Dermis blood vessel endothelial cell (primary cell): ENCODE data around the gene C1QTNF8. TPM values are rescaled to one million over a fixed set of nuclear protein-coding genes. Genes with fewer than 3 reads are reported as not detected.

Source experiments
- DNase-seq: peaks from one replicate; pipeline ENCODE4 v3.0.0; 2010
- total RNA-seq: library from RNA; depleted of rRNA; stranded (reverse); fragments of >200 nt; gene quantifications from 2 replicates; pipeline ENCODE4 v1.2.3, GENCODE V29; 2014

Gene C1QTNF8
- not detected in 2 replicates for total RNA-seq

DNA sequence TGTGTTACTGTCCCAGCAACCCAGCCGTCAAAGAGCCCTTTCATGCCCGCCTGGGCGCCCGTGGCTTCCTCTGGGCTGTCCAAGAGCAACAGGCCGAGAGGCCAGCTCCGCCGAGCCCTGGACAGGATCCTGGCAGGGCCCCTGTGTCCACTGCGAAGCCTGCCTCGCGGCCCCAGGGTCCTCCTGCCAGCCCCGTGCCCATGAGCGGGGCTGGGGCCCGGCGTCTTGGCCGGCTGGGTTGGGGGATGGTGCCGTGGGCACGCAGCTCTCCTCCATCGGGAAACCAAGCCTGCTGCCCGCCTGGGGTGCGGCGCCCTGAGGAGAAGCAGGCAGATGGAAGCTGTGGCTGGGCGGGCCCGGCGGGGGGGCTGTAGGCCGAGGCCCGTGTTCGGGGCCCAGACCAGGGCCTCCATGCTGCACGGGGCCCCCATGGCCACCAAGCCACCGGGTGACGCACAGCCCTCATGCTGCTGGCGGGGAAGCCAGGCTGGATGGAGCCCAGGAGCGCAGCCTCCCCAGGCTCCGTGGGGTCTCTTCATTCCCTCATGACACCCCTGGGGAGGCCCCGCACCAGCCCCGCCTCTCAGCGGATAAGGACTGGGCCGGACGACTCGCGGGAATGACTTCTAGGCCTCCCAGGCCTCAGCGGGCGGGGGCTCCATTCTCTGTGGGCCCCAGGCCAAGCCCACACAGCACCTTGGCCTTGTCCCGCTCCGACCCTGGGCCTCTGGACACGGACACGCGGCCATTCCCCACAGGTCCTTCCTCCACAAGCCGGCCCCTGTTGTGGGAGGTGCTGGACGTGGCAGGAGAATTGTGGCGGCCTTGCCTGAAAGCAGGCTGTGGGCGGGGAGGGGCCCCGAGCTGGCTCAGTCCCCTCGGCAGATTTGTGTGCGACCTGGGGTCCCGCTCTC lies at the start of gene C1QTNF8:
TSS of gene C1QTNF8 (minus strand) at position 76 of the 914 bp plus-strand sequence. CDS start 1,322 bp downstream, outside the sequence.
- no peak for DNase-seq

GRCh38 chr16:1145383-1146100 lies 49.5 kb upstream of the C1QTNF8 start:
- DNase-seq: no peak

DNA sequence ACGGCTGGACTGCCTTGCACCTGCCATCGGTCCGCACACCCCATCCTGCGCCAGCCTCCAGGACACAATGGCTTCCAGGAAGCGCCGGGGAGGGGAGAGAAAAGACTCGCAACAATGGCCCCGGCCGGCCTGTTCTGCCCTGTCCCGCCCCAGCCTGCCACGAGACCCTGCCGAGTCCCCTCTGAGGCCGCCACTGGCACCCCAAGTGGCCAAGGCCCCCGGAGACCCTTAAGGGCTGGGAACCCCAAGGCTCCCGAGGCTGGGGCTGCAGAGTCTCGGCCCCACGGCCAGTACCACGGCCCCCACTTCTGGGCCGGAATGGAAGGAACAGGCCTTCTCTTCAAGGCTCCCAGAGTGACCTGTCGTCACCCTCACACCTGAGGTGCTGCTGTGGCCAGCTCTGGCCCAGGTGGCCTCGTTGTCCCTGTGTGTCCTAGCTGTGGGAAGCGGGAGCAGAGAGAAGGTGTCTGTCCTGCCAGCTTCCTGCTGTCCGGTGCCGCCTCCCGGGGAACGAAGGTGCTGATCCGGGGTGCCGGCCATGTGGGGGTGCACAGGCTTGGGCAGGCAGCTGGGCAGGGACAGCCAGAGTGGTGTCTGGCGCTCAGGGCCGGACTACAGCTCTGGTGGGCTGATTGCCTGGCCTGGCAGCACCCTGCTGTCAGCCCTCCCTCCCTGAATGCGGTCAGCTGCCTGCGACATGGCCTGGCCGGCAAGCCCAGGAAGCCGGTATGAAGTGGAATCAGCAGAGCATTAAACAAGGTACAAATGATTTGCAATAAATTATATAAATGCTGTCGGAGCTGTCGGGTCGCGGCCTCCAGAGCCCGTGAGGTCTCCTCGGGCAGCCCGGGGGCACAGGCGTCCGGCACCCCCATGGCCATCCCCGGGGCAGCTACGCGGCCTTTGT lies 48.7 kb upstream of the C1QTNF8 start:
- no peak for DNase-seq

GRCh38 chr16:1143761-1144450 lies 47.9 kb upstream of the C1QTNF8 start:
- no peak for DNase-seq

- DNase-seq: no peak
Measured at GRCh38 chr16:1142911-1143310, 46.9 kb upstream of the C1QTNF8 start.

DNA sequence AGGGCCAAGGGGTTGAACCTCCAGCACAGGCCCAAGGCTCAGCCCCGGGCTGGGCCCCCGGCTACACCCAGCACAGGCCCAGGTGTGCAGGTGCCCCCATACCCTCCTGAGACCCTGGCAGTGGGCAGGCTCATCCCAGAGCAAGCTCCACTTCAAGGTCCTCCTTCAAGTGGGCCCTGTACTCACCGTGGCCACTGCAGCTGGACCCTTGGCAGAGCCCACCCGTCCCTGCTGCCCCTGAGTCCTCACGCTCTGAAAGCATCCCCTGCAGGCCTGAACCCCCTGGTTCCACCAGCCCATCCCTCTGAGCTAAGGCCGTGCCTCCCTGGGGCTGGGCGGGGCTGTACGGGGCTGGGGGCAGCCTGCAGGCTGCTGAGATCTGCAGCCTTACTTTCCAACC lies 45.7 kb upstream of the C1QTNF8 start:
- DNase-seq: no peak

GRCh38 chr16:1141191-1141590 lies 45.1 kb upstream of the C1QTNF8 start:
- DNase-seq: no peak

GRCh38 chr16:1140582-1141162 lies 44.6 kb upstream of the C1QTNF8 start:
- DNase-seq: no peak

DNA sequence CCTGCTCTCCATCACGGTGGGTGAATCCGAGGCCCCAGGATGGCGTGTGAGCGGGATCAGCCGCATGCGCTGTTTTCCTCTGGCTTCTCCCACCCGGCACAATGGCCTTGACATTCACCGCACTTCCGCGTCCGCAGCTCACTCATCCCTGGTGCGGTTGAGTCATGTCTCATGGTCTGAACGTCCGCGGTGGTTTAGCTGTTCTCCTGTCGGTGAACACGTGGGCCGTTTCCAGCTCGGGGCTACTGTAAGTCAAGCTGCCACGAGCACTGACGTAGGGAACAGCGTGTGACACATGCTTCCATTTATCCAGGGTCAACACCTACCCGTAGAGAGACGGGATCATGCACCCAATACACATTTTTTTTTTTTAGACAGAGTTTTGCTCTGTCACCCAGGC lies 41.6 kb upstream of the C1QTNF8 start:
- DNase-seq: no peak

DNA sequence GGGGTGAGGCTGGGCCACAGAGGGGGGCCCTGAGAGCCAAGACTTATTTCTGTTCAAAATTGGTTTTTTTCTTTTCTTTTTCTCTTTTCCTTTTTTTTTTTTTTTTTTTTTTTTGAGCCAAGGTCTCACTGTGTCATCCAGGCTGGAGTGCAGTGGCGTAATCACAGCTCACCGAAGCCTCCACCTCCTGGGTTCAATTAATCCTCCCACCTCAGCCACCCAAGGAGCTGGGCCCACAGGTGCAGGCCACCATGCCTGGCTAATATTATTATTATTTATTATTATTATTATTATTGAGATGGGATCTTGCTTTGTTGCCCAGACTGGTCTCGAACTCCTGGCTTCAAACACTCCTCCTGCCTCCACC lies 39.4 kb upstream of the C1QTNF8 start:
- DNase-seq: no peak

- no peak for DNase-seq
Measured at GRCh38 chr16:1134776-1135458, 38.9 kb upstream of the C1QTNF8 start.

DNA sequence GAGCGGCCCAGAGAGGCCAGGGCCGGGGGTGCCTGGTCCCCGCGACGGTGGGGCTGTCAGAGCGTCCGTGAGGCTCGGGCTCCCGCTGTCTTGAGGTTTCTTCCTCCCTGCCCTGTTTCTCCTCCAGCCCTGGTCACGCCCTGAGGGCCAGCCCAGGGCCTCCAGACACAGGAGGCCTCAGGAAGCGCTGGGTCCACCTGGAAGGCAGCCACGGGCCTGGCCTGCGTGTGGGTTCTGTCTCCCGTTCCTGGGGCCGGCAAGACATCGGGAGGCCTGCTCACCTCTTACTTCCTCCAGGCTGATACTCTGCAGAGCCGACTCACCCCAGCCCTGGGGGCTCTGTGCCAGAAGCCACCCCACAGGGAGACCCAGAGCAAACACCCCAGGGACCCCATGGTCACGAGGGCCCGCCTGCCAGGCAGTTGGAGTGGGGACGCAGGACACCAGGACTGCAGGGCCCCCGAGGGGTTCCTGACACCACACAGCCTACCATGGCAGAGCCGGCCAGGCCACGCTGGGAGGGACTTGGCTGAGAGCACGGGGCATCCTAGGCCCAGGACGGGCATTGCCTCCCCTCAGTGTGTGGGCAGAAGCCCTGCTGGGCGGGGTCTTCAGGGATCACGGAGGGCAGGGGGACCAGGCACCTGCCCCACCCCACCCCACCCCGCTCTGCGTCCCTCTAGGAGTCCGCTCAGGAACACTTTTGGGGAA lies 37.9 kb upstream of the C1QTNF8 start:
- no peak for DNase-seq

- no peak for DNase-seq
Measured at GRCh38 chr16:1133271-1133670, 37.2 kb upstream of the C1QTNF8 start.

GRCh38 chr16:1132431-1132830 lies 36.4 kb upstream of the C1QTNF8 start:
- no peak for DNase-seq

DNA sequence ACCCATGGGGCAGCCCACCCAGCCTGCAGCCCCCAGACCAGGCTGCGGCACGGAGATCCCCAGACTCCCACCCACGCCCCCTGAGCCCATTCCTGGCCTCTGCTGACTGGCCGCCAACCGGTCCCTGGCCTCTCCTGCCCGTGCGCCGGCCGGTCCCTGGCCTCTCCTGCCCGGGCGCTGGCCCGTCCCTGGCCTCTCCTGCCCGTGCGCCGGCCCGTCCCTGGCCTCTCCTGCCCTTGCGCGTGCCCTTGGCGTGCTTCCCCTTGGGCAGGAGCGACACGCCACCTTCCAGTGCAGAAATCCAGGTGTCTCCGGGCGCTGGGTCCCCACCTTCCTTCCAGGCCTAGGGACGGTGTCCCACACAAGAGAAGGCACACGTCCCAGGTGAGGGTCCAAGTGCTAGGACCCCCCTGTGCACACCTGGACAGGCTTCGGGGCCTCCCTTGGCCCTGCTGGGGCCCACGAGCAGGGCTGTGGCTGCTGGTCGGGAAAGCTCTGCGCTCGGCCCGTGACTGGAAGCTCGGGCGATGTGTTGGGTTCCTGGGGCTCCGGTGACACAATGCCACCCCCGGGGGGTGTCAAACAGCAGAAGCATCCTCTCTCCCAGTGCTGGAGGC lies 35.4 kb upstream of the C1QTNF8 start:
- no peak for DNase-seq

DNA sequence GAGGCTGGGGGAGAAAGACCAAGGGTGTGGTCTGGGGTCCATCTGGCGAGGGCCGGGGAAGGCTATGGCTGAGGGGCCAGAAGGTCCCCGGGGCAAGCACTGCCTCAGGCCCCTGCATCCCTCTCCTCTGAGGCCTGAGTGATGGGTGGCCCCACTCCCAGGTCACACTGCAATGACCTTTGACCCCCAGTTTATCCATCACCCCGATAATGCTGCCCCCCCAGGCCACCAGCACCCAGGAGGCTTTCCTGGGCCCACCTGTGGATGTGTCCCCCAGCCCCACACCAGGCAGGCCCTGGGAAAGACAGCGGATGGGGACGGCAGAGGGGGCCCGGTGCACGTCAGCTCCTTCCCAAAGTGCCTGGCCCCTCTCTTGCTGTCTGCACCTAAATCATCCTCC lies 34.3 kb upstream of the C1QTNF8 start:
- no peak for DNase-seq

GRCh38 chr16:1129106-1129960 lies 33.3 kb upstream of the C1QTNF8 start:
- DNase-seq: no peak

DNA sequence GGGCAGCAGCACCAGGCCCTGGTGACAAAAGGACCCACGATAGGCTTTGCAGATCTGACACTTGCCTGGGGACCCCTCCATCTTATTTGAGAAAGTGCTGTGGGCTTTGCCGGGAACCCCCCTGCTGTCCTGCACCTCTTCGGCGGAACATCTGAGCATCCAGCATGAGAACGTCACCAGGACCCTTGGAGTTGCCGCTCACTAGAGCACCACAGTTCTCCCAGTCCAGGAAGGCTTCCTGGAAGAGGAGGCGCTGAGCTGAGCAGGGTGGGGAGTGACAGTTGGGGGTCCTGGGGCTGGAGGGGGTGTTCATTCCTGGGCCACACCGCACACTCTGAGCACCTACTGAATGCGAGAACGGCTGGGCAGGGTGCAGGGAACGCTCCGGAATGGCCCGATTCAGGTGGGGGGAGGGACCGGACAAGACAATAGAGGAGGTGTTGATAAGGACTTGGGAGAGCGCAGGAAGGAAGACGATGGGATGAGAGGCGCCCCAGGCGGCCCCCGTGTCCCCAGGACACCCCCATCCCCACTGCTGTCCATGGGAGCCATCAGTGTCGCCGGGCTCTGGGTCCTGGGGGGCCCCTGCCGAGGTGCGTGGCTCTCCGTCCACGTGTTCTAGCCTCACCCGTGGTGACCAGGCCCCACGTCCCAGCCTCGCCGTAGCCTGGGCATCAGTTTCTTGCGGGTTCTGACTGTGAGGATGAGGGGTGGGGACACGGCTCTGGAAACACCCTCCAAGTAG lies 32.1 kb upstream of the C1QTNF8 start:
- DNase-seq: no peak
